ENCODE measurements around the gene IFT20. TPM values are rescaled to one million over a fixed set of nuclear protein-coding genes. Genes with fewer than 3 reads are reported as not detected.

IFT20 gene
- total and polyA plus RNA-seq, 9 of the 15 experiments (the other 6 are each of a cell fraction or from before 2014, with no cell fraction given), result 11.2 to 38.6 (median 20.1) TPM

GRCh38 chr17:28317966-28318758 lies 17.1 kb downstream of the IFT20 start (continued):
- no peak for TF ChIP-seq ARID4B (CRISPR knock-in tag; IDR thresholded peaks at IDR 0.05)
- TF ChIP-seq CREB3L1 (IDR thresholded peaks at IDR 0.05; ENCODE audit: borderline replicate concordance, low read depth), result no peak
- no peak for TF ChIP-seq RFX7 (CRISPR knock-in tag; IDR thresholded peaks at IDR 0.05)
- 0 out of 2 replicates have a peak, but pooled peaks have one; percentile 31 for TF ChIP-seq HLTF (IDR thresholded peaks at IDR 0.05)
- TF ChIP-seq NBN (IDR thresholded peaks at IDR 0.05; ENCODE audit: low read depth), result 0 out of 2 replicates have a peak, but pooled peaks have one; percentile 18
- no peak for TF ChIP-seq XRCC5 (IDR thresholded peaks at IDR 0.05; ENCODE audit: low read depth, low read length)
- TF ChIP-seq CHAMP1 (IDR thresholded peaks at IDR 0.05), result no peak
- TF ChIP-seq ZBTB7A (IDR thresholded peaks at IDR 0.05; ENCODE audit: borderline replicate concordance, control insufficient read depth, low read depth, low read length), result peak; percentile 60; the same call in 1 of the 2 replicates
- TF ChIP-seq NR4A1 (CRISPR knock-in tag; IDR thresholded peaks at IDR 0.05), result no peak
- TF ChIP-seq NR4A1 (tag; IDR thresholded peaks at IDR 0.05), result 0 out of 2 replicates have a peak, but pooled peaks have one; percentile 43
- no peak for TF ChIP-seq XRCC3 (IDR thresholded peaks at IDR 0.05)
- TF ChIP-seq MIER1 (IDR thresholded peaks at IDR 0.05; ENCODE audit: low read depth), result 0 out of 2 replicates have a peak, but pooled peaks have one; percentile 18
- TF ChIP-seq PREB (CRISPR knock-in tag; IDR thresholded peaks at IDR 0.05), result peak; percentile 91; the same call in 1 of the 2 replicates
- TF ChIP-seq SMAD1 (IDR thresholded peaks at IDR 0.05; ENCODE audit: low read depth, low read length, partially characterized antibody), result no peak
- peak; percentile 44 for TF ChIP-seq MEIS2 (IDR thresholded peaks at IDR 0.05; ENCODE audit: partially characterized antibody)
- no peak for TF ChIP-seq KHSRP (IDR thresholded peaks at IDR 0.05)
- TF ChIP-seq ZNF121 (CRISPR knock-in tag; conservative IDR thresholded peaks at IDR 0.05), result no peak
- no peak for TF ChIP-seq TFAM (CRISPR knock-in tag; conservative IDR thresholded peaks at IDR 0.05)

Data from K562 (cell line).